ENCODE data around the gene C6orf52.
"Not testable (repeated sequence)": the region's sequence is repeated elsewhere in the genome, so short reads cannot be mapped to it uniquely, and the experiment has no call there.

Gene C6orf52

DNA sequence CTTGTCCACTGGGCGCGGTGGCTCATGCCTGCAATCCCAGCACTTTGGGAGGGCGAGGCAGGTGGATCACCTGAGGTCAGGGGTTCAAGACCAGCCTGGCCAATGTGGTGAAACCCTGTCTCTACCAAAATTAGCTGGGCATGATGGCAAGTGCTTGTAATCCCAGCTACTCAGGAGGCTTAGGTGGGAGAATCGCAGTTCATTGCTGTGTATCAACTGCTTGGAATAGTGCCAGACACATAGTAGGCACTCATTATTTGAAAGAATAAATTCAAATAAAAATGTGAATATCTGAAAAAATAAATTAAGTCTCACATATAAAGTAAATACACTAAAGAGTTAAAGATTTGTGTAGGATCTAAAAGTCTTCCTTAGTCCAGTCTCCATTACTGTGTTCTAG lies 2.2 kb upstream of the C6orf52 start:
- no peak for DNase-seq (ENCODE audit: low read depth in 3 of 3)

DNA sequence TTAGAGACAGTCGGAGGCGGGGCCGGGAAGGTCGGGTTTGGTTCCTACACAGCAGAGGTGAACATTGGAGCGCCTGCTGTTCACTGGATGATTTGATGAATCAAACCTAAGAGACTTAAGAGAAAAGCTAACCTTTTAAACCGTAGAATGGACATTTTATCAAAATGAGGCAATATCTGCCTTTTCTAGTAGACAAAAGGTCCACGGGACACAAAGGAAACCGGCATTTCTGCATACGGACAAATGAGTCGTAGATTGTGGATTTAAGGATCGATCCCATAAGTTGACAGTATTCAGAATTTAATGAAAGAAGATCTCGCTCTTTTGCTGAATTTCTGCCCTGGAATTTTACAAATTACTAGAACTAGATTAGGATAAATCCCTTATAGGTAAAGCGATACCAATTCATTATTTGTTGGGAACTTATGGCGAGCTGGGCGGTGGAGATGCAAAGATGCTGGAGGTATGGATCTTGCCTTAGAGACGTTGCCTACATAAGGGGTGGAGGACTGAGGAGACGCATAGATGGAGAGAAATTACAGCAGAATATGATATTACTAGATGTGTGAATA lies 756 bp upstream of the C6orf52 start:
- no peak for DNase-seq (ENCODE audit: low read depth in 3 of 3)

DNA sequence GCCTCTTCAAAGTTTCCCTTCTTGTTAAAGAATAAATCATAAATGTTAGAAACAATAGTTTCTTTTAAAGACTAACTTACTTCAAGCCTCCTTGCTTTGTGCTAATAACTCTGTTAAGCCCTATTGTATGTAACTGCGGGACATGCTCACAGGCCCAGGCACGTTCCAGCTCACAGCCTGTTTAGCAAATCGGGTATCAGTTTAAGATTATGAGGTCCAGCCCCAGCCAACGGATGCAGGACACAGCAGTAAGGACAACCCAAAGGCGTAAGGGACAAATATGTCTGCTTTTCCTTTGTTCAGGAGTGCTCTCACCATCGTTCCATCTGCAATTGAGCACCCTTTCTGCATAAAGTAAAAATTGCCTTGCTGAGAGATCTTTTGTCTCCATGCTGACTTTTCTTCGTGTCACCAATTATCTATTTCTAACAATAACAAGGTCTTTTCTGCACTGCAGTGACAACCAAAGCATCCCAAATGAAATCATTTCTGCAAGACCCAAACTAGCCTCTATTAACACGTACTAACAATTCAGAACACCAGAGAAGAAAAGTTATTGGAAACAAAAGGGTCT lies 1.4 kb downstream of the C6orf52 start:
- no peak for DNase-seq (ENCODE audit: low read depth in 3 of 3)

DNA sequence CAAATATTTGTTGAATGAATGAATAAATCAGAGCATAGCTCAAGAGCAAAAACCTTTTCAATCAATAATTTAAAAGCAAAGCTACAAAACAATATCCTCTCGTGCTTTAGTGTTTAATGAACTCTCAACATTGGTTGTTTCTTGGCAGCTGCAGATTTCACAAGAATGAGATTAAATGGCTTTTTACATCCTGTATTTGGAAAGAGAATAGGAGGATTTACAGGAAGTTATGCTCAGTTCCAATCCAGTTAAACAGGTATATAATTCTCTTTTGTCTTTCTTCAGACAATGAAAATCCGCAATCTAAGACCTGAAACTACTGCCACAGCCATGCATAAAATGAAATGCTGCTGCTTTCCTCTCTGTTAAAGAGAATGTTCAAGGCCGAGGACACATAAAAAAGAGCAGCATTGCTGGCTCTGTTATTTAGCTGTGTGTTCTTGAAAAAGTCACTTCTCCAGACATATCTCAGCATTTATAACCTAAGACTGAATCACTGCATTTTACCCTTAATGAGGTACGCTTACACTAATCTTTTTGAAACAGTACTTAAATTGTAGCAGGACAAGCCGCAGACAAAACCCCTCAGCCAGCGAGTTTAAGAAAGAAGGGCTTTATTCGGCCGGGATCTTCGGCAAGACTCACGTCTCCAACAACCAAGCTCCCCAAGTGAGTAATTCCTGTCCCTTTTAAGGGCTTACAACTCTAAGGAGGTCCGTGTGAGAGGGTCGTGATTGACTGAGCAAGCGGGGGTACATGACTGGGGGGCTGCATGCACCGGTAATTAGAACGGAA lies 3.6 kb downstream of the C6orf52 start:
- DNase-seq (ENCODE audit: low read depth in 3 of 3) = no peak

DNA sequence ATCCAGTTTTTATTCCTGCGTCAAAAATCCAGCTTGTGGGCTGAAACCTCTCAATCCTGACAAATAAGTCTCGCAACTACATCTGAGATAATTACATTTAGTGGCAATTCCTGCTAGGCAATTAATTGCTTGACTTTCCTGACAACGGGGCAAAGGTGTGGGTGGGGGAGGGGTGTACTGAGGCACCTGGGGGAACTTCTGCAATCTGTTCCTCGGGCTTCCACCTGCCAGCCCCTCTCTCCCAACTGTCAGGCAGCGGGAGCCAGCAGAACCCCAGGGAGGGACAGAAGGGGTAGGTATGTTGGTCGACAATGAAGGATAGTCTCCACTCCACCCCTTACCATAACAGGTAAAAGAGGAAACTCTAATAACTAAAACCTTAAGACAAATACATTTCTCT lies 6.8 kb downstream of the C6orf52 start:
- DNase-seq (ENCODE audit: low read depth in 3 of 3) = no peak

DNA sequence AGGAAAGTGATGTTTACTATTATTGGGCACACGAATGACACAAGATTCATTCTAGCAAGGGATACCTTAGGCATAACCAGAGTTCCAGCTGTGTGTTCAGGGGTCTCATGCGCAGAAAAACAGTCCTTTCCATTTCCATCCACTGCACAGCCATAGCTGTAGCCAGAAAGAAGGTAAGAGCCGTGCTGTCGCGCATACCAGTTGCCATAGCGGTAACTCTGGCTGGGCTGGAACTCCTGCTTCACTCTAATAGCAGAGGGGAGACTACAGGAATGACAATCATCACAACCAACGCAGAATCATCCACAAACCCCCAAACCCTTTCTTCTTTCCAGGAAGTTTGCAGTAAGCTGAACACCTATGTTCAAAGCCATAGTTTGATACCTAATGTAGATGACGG lies 7.5 kb downstream of the C6orf52 start:
- DNase-seq (ENCODE audit: low read depth in 3 of 3) = no peak

DNA sequence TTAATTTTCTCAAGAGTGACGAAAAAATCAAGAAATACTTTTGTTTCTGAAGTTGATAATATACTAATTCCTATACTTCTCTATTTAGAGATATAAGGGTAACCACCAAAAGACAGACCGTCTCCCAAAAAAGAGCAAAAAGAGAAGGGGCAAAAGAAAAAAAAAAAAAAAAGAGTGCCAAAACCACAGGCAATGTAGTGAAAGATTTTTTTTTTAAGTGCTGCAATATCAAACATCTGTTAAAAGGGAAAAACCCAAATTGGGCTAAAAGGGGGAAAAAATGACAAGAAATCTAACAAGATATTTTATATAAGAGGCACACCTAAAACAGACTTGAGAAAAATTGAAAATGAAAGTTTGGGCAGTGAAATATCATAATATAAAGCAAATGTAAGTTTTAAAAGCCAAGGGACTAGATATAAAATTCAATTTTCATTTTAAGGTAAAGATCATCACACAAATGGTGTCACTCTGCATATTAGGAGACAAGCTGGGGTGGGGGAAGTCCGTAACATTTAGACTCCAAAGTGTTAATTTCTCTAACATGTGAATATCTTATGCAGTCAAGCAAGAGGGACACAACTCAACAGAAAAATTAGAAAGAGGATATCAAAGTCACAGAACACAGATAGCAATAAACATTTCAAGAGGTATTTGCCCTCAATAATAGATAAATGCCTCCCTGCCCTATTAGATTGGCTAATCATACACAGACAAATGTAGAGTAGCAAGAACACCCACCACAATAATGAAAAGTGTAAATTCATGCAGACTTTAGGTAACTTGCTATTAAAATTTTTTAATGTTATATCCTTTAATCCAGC lies 9.1 kb downstream of the C6orf52 start:
- no peak for DNase-seq (ENCODE audit: low read depth in 3 of 3)

DNA sequence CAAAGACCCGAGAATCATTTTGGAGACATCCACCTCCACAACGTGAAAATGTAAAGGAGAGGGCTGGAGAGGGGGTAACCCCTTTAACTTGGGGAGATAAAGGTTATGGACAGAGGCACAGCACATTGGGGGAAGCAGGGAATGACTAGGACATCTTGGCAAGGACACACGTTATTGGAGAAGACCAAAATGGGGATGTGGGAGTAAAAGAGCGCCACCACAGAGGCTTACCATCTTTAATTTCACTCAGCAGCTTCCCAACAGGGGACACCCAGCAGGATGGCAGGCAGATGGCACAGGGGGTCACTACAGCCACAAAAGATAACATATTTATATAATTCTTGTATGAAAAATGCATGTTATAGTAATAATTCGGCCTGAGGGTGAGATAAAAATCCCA lies 9.8 kb downstream of the C6orf52 start:
- DNase-seq (ENCODE audit: low read depth in 3 of 3) = no peak

DNA sequence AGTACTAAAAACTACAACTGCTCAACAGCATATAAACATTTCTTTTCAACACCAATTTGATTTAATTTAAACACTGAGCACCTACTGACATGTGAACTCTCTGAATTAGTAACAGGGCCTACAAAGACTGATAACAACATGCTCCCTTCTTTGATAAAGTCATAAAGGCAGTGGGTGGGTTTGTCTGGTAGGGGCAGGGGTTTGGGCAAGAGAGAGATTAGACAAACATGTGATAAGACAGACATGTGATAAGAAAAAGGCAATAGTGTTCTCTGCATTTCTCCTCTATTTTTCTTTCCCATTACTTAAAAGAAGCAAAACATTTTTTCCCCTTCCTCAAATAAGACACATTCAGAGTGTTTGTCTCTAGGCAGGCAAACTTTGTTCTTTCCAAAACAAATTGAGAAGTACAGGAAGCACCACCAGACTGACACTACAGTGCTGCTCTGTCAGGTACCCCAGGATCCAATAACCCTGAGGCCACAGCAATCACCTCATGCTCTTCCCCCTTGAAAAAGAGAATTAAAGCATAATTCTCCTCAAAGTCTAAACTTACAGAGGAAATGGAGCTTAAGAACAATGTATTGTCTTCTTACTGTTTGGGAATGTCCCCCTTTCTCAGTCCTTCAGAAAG lies 11.9 kb downstream of the C6orf52 start:
- no peak for DNase-seq (ENCODE audit: low read depth in 3 of 3)

DNA sequence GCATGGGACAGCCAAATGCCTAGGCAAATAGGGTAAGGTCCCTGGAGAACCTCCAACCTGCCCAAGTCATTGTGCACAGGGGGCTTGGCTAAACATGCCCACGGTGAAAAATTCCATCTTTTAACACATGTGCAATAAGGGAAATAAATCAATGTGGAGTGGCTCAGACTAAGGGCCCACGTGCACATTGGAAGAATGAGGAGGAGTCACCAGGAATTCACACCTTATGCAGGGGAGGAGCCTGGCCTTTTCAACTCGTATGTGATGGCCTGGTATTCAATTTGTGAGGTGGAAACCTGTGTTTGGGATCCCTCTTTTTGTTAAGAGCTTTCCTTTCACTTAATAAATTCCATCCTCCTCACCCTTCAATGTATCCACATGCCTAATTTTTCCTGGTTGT lies 12.6 kb downstream of the C6orf52 start:
- DNase-seq (ENCODE audit: low read depth in 3 of 3) = no peak

DNA sequence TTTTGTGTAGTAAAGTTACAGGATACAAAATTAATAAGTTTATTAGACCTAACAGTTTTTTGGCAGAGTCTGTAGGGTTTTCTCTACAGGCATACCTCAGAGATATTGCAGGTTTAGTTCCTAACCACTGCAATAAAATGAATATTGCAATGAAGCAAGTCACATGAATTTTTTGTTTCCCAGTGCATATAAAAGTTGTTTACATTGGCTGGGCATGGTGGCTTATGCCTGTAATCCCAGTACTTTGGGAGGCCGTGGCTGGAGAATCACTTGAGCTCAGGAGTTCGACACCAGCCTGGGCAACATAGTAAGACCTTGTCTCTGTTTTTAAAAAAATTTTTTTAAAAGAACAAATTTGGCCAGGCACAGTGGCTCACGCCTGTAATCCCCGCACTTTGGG lies 16.0 kb downstream of the C6orf52 start:
- no peak for DNase-seq (ENCODE audit: low read depth in 3 of 3)

DNA sequence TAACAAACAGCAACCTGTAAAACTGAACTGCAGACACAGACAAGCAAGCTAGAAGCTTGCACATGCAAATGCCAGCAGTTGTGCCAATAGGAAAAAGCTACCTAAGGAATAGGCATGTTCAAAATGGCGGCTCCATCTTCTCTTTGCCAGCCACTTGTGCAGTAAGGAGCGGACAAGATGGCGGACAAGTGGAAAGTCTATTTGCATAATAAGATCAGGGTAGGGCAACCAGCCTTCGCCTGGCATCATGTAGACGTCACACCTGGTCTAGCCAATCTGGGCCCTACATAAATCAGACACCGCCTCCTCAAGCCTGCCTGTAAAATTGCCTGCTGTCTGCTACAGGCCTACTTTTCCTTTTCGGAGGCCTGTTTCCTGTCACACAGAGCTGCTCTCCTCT lies 18.0 kb downstream of the C6orf52 start:
- DNase-seq (ENCODE audit: low read depth in 3 of 3) = no peak

DNA sequence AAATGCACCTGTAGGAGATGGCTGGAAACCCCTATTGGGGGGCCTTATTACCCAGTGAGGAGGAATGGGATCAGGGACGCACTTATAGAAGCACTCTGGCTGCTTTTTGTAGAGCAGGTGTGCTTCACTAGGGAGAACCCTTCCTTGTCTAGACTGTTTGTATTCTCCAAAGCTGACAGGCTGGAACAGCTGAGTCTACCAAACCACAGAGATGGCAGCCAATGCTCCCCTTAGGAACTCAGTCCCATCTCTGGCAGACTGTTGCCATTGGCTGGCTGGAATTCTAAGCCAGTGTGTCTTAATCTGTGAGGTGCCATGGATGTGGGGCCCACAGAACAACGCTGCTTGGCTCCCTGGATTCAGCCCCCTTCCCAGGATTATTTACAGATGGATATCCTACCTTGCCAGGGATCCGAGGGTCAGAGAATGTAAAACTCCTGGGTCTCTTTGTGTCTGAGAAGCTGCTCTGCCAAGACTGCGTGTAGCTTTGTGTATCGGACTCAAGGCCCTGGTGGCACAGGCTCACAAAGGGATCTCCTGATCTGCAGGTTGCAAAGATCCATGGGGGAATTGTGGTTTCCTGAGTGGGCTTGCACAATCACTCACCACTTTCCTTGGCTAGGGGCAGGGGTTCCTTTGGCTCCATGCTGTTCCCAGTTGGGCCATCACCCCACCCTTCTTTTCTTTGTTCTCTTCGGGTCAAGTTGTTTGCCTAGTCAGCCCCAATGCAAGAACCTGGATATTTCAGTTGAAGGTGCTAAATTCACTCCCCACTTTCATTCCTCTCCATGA lies 26.1 kb downstream of the C6orf52 start:
- no peak for DNase-seq (ENCODE audit: low read depth in 3 of 3)

DNA sequence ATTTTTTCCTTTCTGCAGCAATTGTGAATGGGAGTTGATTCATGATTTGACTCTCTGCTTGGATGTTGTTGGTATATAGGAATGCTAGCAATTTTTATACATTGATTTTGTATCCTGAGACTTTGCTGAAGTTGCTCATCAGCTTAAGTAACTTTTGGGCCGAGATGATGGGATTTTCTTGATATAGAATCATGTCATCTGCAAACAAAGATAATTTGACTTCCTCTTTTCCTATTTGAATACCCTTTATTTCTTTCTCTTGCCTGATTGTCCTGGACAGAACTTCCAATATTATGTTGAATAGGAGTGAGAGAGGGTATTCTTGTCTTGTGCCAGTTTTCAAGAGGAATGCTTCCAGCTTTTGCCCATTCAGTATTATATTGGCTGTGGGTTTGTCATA lies 28.8 kb downstream of the C6orf52 start:
- DNase-seq (ENCODE audit: low read depth in 3 of 3) = not testable (repeated sequence)

DNA sequence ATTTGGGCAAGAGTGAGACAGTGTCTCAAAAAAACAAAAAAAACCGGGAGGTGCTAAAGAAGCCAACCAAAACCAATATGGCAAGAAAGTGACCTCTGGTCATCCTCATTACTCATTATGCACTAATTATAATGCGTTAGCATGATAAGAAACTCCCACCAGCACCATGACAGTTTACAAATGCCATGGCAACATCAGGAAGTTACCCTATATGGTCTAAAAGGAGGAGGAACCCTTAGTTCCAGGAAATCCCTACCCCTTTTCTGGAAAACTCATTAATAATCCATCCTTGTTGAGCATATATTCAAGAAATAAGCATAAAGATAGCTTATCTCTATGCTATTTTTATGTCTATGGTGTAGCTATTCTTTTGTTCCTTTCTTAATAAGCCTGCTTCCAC lies 31.7 kb downstream of the C6orf52 start:
- DNase-seq (ENCODE audit: low read depth in 3 of 3) = no peak

DNA sequence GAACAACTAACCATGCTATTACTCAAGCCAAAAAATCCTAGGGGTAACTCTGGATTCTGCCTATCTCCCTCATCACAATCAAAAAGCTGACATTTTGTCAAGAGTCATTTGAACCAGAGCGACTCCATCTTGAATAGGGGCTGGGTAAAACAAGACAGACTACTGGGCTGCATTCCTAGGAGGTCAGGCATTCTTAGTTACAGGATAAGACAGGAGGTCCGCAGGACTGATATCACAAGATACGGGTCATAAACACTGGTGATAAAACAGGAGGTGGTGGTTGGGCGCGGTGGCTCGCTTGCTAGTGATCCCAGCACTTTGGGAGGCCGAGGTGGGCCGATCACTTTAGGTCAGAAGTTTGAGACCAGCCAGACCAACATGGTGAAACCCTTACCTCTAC lies 32.2 kb downstream of the C6orf52 start:
- DNase-seq (ENCODE audit: low read depth in 3 of 3) = no peak

DNA sequence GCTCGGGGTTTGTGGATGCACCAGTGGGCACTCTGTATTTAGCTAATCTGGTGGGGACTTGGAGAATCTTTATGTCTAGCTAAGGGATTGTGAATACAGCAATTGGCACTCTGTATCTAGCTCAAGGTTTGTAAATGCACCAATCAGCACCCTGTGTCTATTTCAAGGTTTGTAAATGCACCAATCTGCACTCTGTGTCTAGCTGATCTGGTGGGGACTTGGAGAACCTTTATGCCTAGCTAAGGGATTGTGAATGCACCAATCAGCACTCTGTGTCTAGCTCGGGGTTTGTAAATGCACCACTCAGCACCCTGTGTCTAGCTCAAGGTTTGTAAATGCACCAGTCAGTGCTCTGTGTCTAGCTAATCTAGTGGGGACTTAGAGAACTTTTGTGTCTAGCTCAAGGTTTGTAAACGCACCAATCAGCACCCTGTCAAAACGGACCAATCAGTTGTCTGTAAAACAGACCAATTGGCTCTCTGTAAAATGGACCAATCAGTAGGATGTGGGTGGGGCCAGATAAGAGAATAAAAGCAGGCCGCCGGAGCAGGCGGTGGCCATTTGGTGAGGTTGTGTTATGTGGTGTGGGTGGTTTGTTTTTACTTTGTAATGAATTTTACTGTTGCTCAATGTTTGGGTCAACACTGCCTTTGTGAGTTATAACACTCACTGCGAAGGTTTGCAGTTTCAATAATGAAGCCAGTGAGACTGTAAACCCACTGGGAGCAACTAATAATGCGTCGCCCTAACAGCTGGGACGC lies 33.8 kb downstream of the C6orf52 start:
- DNase-seq (ENCODE audit: low read depth in 3 of 3) = not testable (repeated sequence)

DNA sequence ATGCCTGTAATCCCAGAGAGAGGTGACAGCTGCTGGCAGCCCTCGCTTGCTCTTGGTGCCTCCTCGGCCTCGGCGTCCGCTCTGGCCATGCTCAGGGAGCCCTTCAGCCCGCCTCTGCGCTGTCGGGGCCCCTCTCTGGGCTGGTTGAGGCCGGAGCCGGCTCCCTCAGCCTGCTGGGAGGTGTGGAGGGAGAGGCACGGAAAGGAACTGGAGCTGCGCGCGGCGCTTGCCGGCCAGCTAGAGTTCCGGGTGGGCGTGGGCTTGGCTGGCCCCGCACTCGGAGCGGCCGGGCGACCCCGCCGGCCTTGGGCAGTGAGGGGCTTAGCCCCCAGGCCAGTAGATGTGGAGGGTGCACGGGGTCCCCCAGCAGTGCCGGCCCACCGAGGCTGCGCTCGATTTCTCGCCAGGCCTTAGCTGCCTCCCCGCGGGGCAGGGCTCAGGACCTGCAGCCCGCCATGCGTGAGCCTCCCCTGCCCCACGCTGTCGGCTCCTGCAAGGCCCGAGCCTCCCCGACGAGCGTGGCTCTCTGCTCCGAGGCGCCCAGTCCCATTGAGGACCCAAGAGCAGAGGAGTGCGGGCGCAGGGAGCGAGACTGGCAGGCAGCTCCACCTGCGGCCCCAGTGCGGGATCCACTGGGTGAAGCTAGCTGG lies 34.6 kb downstream of the C6orf52 start:
- DNase-seq (ENCODE audit: low read depth in 3 of 3) = no peak

DNA sequence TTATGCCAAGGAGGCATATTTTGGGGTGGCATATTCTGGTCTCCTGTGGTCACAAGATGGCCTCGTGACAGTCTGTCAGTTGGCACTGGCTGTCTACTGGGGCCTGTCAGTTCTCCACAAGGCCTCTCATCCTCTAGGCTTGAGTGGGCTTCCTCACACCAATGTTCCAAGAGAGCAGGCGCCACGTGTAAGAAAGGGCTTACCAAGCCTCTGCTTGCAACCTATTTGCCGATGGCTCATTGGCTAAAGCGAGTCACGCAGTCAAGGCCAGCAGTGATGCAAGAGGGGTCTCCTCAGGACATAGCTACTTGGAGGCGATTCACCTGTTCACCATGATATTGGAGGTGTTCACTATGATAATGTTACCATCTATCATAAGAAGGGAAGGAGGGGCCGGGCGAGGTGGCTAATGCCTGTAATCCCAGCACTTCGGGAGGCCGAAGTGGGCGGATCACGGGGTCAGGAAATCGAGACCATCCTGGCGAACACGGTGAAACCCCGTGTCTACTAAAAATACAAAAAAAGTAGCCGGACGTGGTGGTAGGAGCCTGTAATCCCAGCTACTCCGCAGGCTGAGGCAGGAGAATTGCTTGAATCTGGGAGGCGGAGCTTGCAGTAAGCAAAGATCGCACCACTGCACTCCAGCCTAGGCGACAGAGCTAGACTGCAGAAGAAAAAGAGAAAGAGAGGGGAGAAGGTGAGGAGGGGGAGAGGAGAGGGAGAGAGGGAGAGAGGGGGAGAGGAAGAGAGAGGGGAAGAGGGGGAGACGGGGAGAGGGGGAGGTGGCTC lies 35.3 kb downstream of the C6orf52 start:
- no peak for DNase-seq (ENCODE audit: low read depth in 3 of 3)

All from stimulated activated CD4-positive, alpha-beta T cell treated with anti-CD3 and anti-CD28 coated beads, TNF-alpha, amount 100 ng/mL, for 4 hours (primary cell).